ENCODE data around the gene STX18. TPM values are rescaled to one million over a fixed set of nuclear protein-coding genes. Genes with fewer than 3 reads are reported as not detected.

The STX18 gene
- total RNA-seq, 1 donor from 2014 or later: 24.0 TPM

DNA sequence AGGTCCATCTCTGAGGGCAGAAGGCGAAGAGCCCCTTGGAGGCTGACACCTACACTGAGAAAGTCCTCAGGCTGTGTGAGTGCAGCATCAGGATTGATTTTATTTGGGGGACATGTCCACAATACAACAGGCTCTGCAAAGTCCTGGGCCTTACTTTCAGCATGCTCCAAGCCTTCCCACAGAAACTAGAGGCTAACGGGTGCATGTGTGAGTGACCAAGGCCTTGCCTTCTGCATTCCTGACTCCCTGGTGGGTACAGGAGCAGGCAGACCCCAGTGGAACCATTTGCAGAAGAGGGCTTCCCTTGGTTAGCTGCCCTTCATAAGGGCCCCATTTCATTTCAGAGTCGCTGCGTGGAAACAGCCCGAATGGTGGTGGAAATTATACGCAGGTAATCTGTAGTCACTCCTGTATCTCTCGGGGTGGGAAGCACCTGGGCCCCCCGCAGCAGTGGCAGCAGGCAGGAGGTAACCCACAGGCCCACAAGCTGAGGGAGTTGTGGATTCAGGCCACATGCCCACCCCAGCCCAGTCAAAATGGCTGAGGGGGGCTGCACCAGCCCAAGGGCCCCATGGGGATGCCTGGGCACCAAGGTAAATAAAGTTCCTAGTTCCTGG lies 117.2 kb downstream of the STX18 start:
- no peaks in the 10 kb centered on the region for H3K27me3 ChIP-seq (ENCODE audit: insufficient read depth, low read length)
- no peak overlapping the region for H3K4me3 Mint-ChIP-seq (ENCODE audit: unreplicated experiment)
- H3K4me3 ChIP-seq (ENCODE audit: insufficient read depth, low read depth, low read length): no peak overlapping the region
- no peak overlapping the region for H3K27ac Mint-ChIP-seq (ENCODE audit: unreplicated experiment)
- peaks cover 14% of the 10 kb centered on the region for H3K36me3 ChIP-seq (ENCODE audit: insufficient read depth, low read length)
- DNase-seq (ENCODE audit: low read depth) (no peak), FAIRE-seq (no peak)
- no peaks in the 10 kb centered on the region for H3K79me2 ChIP-seq (ENCODE audit: insufficient read depth, low read length)
- no peak for TF ChIP-seq CTCF (IDR thresholded peaks at IDR 0.05; ENCODE audit: insufficient read depth, low read depth, low read length)
- TF ChIP-seq EZH2 (IDR thresholded peaks at IDR 0.05; ENCODE audit: insufficient read depth, low read length): no peak
- peaks cover 12% of the 10 kb centered on the region for H4K20me1 ChIP-seq (ENCODE audit: insufficient read depth, low read length)
- H3K27me3 Mint-ChIP-seq (ENCODE audit: low read depth, unreplicated experiment): no peaks in the 10 kb centered on the region
- no peak overlapping the region for H3K27ac ChIP-seq (ENCODE audit: low read depth, low read length)
- no peak overlapping the region for H2AFZ ChIP-seq (ENCODE audit: low read depth, low read length)
- H3K4me1 ChIP-seq (ENCODE audit: insufficient read depth, low read length): peaks cover 8% of the 10 kb centered on the region
- no peaks in the 10 kb centered on the region for H3K9me3 Mint-ChIP-seq (ENCODE audit: unreplicated experiment)
- peaks cover 18% of the 10 kb centered on the region for H3K36me3 Mint-ChIP-seq (ENCODE audit: low read depth, unreplicated experiment)
- peaks cover 21% of the 10 kb centered on the region for H3K4me1 Mint-ChIP-seq (ENCODE audit: low read depth, unreplicated experiment)
- no peak overlapping the region for H3K4me2 ChIP-seq (ENCODE audit: low read length)
- no peaks in the 10 kb centered on the region for H3K9me3 ChIP-seq (ENCODE audit: insufficient read depth, low read depth, low read length)
- no peak overlapping the region for H3K9ac ChIP-seq (ENCODE audit: low read length)

- Mint-ChIP-seq H3K27me3 (ENCODE audit: low read depth, unreplicated experiment) (no peaks in the 10 kb centered on the region), H3K9me3 (ENCODE audit: unreplicated experiment) (no peaks in the 10 kb centered on the region), H3K36me3 (ENCODE audit: low read depth, unreplicated experiment) (peaks cover 21% of the 10 kb centered on the region), H3K4me3 (ENCODE audit: unreplicated experiment) (no peak overlapping the region), H3K4me1 (ENCODE audit: low read depth, unreplicated experiment) (peaks cover 20% of the 10 kb centered on the region), H3K27ac (ENCODE audit: unreplicated experiment) (no peak overlapping the region)
- Histone ChIP-seq H3K27me3 (ENCODE audit: insufficient read depth, low read length) (no peaks in the 10 kb centered on the region), H3K4me3 (ENCODE audit: insufficient read depth, low read depth, low read length) (no peak overlapping the region), H3K4me2 (ENCODE audit: low read length) (no peak overlapping the region), H3K27ac (ENCODE audit: low read depth, low read length) (no peak overlapping the region), H2AFZ (ENCODE audit: low read depth, low read length) (no peak overlapping the region), H3K4me1 (ENCODE audit: insufficient read depth, low read length) (peaks cover 8% of the 10 kb centered on the region), H3K79me2 (ENCODE audit: insufficient read depth, low read length) (no peaks in the 10 kb centered on the region), H4K20me1 (ENCODE audit: insufficient read depth, low read length) (peaks cover 12% of the 10 kb centered on the region), H3K9ac (ENCODE audit: low read length) (no peak overlapping the region), H3K9me3 (ENCODE audit: insufficient read depth, low read depth, low read length) (no peaks in the 10 kb centered on the region), H3K36me3 (ENCODE audit: insufficient read depth, low read length) (peaks cover 16% of the 10 kb centered on the region)
- DNase-seq (ENCODE audit: low read depth) (no peak), FAIRE-seq (no peak)
- TF ChIP-seq EZH2 (IDR thresholded peaks at IDR 0.05; ENCODE audit: insufficient read depth, low read length) (no peak), CTCF (IDR thresholded peaks at IDR 0.05; ENCODE audit: insufficient read depth, low read depth, low read length) (no peak)
Observed at GRCh38 chr4:4423706-4424498, 117.9 kb downstream of the STX18 start.

All from astrocyte (in vitro differentiated cells and primary cell).